Iris pigment epithelial cell (primary cell): ENCODE measurements around the gene FLNB.

ENCODE experiments used
- DNase-seq: peaks from one replicate; pipeline ENCODE4 v3.0.0-alpha.2; 2011; ENCODE audit warnings: low read depth

Gene FLNB, protein sequence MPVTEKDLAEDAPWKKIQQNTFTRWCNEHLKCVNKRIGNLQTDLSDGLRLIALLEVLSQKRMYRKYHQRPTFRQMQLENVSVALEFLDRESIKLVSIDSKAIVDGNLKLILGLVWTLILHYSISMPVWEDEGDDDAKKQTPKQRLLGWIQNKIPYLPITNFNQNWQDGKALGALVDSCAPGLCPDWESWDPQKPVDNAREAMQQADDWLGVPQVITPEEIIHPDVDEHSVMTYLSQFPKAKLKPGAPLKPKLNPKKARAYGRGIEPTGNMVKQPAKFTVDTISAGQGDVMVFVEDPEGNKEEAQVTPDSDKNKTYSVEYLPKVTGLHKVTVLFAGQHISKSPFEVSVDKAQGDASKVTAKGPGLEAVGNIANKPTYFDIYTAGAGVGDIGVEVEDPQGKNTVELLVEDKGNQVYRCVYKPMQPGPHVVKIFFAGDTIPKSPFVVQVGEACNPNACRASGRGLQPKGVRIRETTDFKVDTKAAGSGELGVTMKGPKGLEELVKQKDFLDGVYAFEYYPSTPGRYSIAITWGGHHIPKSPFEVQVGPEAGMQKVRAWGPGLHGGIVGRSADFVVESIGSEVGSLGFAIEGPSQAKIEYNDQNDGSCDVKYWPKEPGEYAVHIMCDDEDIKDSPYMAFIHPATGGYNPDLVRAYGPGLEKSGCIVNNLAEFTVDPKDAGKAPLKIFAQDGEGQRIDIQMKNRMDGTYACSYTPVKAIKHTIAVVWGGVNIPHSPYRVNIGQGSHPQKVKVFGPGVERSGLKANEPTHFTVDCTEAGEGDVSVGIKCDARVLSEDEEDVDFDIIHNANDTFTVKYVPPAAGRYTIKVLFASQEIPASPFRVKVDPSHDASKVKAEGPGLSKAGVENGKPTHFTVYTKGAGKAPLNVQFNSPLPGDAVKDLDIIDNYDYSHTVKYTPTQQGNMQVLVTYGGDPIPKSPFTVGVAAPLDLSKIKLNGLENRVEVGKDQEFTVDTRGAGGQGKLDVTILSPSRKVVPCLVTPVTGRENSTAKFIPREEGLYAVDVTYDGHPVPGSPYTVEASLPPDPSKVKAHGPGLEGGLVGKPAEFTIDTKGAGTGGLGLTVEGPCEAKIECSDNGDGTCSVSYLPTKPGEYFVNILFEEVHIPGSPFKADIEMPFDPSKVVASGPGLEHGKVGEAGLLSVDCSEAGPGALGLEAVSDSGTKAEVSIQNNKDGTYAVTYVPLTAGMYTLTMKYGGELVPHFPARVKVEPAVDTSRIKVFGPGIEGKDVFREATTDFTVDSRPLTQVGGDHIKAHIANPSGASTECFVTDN (N-terminal part only)

DNA sequence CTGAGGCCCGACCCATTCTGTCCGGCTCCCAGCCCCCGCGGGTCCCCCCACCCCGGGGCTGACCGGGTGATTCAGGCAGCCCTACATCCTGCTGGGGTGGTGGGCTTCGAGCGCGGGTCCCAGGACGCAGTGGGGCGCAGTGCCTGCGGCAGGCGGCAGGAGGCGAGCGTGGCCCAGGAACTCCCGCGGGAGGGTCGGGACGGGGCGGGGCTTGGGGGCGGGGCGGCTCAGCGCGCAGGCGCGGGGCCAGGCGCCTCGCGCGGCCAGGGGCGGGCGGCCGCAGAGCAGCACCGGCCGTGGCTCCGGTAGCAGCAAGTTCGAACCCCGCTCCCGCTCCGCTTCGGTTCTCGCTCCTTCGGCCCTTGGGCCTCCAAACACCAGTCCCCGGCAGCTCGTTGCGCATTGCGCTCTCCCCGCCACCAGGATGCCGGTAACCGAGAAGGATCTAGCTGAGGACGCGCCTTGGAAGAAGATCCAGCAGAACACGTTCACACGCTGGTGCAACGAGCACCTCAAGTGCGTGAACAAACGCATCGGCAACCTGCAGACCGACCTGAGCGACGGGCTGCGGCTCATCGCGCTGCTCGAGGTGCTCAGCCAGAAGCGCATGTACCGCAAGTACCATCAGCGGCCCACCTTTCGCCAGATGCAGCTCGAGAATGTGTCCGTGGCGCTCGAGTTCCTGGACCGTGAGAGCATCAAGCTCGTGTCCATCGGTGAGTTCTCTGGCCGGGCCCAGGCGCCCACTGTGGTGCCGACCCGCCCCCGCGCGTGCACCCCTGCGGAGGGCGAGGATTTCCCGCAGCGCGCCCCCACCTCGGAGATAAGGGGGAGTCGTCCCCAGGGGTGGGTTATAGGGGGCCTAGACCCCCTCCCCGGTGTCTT is at the start of gene FLNB:
TSS of gene FLNB (plus strand) at position 282 of the 885 bp plus-strand sequence. CDS start at position 425, 143 bp downstream.
- DNase-seq = peak; percentile 62

DNA sequence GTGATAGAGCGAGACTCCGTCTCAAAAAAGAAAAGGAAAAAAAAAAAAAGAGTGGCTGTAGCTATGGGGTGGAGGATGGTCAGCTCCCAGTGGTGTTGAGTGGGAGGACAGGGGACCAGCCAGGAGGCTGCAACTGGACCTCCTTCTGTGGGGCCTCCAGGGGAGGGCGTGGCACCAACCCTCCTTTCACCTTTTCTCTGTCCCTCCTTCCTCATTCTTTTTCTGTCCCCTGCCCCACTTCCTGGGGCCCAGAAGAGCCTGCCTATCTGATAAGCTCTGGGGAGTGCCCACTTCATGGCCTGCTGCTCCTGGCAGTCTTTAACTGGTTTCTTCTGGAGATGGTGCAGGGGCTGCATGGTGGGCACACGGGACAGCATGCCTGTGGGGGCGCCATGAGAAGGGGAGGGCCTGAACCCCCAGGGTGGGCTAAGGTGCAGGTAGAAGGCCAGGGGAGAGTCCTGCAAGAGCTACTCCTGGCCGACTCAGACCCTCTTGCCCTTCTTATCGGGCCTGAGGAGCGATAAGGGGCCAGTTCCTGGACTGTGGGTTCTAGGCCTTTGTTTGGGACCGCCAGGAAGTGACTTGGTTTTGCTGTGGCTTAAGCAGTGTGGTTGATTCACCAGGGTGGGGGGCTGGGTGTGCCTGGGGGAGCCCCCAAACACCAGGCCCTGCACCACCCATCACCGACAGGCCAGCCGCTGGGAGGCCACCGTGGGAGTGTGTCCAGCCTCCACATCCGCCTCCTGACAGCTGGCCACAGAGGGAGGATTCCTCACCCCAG is 49.4 kb upstream of the FLNB start:
- DNase-seq = no peak

DNA sequence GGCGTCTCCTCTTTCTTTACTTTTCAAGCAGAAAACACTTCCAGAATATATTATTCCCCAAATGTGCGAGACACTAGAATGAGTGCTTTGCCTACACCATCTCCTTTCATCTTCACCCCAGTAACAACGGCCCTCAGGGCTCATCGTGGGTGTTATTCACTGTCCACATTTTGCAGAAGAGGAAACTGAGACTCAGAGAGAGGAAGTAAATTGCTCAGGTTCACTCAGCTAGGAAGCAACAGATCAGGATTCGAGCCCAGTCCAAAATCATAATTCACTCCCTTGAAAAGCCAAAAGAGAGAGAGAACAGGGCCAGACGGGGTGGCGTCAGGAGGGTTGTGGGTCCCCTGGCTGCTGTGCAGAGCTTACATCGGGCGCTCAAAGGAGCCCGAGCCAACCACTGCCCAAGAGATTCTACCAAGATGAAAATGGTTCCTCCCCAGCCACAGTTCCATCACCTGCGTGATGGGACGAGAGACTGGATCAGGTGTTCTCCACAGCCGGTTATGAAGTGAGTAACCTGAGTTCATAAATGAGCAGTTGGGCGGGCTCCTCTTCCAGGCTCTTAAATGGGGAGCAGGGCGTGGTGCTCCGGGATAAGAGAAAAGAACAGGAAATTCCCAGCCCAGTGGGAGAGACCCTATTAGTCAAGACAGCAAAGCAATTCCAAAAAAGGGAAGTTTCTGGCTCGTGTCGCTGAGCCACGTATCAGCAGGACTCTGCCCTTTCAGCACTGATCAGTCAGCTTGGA is 48.6 kb upstream of the FLNB start:
- no peak for DNase-seq

DNA sequence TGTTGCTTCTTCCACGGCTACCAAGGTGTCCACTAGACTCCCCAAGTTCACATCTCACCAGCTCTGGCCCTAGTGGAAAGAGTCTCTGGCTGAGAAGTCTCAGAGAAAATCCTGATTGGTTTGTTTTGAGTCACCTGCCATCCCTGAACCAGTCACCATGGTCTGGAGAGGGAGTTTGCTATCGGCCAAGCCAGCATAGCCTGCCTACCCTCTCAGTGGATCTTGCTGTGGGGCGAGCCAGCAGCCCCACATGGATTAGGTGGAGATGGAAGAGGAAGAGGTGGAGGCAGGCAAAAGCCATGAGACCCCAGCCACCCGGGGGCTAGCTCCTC is 48.1 kb upstream of the FLNB start:
- peak; percentile 50 for DNase-seq

DNA sequence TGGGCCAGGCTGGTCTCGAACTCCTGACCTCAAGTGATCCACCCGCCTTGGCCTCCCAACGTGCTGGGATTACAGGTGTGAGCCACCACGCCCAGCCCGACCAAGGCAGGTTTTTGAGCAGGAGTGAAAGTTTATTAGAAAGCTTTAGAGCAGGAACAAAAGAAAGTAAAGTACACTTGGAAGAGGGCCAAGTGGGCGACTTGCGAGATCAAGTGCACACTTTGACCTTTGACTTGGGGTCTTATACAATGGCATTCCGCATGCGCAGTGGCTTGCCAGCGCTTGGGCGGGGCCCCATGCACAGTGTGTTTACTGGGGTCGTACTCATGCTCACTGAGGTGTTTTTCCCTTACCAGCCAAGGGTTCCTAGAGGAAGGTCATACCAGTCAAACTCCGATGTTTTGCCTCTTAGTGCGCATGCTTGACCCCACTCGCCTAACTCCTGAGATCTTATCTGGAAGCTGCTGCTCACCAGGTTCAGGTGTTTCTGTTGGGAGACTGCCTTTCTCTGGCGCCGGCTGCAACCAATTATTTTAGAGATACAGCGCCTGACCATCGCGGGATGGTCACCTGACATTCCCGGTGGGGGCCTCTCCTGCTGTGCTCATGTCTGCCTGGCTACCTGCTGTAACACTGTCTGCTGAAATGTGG is 46.9 kb upstream of the FLNB start:
- DNase-seq = no peak

DNA sequence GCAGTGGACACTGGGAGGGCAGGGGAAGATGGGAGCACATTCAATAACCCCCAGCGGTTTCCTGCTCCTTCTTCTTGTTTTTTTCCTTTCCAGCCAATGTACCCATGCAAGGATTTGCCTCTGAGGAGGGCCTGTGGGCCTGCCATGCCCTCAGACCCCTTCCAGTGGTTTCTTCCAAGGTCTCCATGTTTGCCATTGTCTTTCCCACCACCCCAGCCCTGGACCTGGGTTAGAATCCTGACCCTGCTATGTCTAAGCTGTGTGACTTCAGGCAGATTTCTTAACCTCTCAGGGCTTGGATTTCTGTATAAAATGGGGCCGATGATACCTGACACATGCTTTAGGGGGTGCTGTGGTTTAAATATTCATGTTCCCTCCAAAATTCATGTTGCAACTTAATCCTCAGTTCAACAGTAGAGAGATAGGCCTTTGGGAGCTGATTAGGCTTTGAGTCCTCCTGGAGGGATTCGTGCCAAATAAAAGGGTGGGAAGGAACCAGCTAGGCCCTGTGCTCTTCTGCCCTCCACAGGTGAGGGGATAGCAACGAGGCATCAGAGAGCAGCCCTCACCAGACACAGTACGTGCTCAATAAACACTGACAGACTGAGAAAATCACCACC is 46.3 kb upstream of the FLNB start:
- peak; percentile 62 for DNase-seq

DNA sequence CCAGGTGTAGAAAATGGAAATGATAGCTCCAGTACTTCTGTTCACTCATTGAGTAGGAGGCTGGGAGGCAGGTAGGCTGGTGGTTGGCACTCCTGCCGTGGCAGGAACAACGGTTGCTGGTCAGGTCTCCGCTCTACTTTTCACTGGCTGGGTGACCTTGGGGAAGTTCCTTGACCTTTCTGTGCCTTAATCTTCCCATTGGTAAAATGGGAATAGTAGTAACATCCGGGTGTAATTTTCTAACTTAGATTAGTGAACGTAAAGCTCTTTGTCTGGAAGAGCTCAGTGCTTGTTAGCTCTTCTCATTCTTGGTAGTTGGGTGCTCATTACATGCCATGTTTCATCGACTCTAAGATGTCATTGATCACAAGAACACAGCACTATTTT is 45.8 kb upstream of the FLNB start:
- DNase-seq = no peak

DNA sequence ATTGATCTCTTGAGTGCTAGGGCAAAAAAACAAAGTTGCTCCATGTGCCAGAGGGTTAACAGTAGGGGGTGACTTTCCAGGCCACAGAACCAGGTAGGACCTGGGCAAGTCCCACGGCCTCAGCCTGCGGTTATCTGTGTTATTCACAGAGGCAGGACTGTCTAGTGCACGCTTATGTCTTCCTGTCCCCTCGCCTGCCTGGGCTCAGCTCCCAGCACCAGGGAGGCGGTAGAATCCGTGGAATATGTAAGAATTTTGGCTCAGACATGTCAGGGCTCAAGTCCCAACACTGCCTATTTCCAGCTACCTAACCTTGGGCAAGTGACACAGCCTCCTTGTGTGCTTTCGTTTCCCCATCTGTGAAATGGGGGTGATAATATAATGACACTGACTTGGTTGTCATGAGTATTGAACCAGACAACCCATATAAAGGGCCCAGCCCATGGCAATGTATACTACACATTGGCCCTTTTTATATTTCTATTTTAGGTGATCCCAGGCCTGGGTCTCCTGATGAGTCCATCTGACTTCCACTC is 44.3 kb upstream of the FLNB start:
- DNase-seq = no peak

DNA sequence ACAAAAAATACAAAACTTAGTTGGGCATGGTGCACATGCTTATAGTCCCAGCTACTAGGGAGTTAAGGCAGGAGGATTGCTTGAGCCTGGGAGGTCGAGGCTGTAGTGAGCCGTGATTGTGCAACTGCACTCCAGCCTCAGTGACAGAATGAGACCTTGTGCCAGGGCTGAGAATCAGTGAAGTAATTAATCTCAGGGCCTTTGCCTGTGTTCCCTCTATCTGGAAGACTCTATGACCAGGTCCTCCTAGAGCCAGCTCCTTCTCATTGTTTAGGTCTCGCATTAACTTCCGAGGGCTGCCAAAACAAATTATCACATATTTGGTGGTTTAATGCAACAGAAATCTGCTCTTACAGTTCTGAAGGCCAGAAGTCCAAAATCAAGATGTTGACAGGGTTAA is 41.4 kb upstream of the FLNB start:
- peak; percentile 61 for DNase-seq

DNA sequence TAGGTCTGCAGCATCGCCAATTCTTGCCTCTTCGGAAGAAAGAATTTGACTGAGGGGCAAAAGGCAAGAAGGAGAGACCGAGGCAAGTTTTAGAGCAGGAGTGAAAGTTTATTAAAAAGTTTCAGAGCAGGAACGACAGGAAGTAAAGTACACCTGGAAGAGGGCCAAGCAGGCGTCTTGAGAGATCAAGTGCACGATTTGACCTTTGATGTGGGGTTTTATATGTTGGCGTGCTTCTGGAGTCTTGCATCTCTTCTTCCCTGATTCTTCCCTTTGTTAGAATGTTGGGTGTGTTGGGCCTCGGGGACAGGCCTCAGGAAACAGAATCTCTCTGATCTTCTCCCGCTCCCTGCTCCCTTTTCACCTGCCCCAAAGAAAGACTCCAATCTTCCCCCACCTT is 40.6 kb upstream of the FLNB start:
- no peak for DNase-seq

DNA sequence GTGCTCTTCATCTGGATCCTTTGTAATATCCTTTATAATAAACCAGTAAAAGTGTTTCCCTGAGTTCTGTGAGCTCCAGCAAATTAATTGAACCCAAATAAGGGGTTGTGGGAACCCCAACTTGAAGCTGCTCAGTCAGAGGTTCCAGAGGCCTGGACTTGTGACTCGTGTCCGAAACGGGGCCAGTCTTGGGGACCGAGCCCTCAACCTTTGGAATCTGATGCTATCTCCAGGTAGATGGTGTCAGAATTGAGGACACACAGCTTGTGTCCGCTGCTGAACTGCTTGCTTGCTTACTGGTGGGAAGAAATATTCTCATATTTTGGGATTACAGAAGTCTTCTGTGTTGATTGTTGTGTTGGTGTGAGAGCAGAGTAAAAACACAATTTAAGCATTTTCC is 39.7 kb upstream of the FLNB start:
- no peak for DNase-seq

DNA sequence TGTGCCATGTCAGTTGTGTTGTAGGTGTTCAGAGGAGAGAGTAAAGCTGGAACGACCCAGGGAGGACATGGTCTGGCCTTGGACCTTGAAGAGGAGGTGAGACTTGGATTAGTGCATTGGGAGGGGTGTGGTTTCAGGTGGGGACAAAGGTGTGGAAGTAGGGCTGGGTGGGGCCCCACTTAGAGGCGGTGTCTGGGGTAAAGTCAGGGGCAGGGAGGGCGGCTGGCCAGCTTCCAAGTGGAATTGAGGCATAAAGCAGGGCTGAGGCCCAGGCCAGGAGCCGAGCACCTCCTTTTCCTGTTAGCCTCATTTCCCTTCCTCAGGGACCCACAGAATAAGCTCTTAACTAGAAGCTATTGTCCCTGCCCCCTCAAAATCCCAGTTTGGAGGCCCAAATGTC is 36.2 kb upstream of the FLNB start:
- DNase-seq = no peak

DNA sequence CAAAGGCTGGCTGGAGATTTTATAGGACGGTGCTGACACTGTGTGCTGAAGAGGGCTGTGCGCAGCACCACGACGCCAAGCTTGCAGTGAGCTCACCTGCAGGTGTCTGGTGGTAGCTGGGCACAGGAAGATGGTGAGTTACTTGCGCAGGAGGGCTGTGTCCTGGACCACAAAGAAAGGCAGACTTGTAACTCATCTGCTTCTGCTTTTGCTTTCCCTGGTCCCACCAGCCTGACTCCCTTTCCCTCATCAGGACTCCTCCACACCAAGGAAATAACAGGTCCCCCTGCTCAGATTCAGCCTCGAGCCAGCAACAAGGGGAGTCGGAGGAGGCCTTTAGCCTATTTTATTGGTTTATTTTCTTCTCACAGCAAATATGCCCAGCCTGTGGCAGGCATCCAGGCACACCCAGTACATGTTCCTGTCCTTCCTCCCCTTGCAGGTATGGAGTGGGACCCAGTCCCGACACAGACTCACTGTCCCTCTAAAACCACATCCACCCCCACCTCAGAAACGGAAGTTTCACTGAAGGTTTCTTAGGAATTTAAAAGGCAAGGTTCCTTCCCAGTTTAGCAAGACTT is 35.6 kb upstream of the FLNB start:
- DNase-seq = no peak

DNA sequence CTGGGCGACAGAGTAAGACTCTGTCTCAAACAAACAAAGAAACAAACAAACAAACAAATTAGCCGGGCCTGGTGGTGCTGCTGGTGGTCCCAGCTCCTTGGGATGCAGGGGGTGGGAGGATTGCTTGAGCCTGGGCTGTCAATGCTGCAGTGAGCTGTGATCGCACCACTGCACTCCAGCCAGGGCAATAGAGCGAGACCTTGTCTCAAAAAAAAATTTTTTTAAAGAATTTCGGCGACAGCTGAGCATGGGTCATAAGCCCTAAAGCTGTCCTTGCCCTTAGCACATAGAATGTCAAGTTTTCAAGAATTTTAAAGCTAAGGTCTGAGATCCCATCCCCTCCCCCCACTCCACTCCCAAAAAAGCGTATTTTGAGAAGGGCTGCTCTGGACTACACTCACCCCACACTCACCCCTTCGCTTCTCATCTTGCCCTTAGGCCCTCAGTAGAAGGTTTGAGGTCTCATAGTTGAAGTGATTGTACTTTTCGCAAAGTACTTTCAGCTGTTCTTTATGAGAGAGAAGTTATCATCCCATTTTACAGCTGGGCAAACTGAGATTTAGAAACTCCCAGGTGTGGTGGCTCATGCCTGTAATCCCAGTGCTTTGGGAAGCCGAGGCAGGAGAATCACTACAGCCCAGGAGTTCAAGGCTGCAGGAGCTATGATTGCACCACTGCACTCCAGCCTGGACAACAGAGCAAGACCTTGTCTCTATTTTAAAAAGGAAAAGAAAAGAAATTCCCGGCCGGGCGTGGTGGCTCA is 34.3 kb upstream of the FLNB start:
- DNase-seq = no peak

DNA sequence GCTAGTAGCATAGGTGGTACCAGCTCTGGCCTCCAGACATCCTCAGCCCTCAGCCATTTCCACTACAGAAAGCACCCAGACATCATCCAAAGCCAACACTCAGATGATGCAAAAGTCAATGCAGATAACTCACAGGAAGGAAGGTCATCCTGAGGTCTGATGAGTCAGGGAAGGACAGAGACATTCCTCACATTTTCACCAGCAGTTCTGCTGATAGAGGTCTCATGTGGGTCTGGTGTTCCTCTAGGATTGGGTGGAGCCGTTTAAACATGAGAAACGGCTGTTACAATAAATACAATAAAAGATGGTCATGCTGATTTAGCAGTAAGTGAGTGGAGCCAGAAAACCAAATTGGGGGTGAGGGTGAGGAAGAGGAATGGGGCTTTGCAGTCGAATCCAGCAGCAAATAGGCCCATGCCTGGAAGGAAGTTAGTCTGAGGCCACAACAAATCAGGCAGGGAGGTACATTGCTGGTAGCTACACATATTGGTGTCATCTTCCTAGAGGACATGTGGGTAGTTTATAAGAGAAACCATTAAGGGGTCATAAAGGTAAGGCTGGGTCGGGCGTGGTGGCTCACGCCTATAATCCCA is 33.3 kb upstream of the FLNB start:
- peak; percentile 94 for DNase-seq

DNA sequence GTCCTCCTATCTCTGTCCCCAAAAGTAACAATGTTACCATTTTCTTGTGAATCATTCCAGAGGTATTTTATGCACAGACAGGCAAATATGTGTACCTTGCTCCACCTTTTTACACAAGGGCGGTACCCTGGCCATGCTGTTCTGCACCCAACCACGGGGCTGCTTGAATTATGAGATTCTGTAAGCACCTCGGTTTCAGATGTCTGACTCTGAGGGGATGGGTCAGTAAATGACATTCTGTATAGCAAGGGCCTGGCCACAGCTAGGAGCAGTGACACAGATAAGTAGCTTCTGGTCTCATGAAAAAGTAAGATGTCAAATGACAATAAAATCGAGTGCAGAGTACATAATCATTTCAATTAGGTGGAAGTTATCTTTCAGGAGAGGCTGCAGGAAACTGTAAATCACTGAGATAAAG is 30.4 kb upstream of the FLNB start:
- no peak for DNase-seq

DNA sequence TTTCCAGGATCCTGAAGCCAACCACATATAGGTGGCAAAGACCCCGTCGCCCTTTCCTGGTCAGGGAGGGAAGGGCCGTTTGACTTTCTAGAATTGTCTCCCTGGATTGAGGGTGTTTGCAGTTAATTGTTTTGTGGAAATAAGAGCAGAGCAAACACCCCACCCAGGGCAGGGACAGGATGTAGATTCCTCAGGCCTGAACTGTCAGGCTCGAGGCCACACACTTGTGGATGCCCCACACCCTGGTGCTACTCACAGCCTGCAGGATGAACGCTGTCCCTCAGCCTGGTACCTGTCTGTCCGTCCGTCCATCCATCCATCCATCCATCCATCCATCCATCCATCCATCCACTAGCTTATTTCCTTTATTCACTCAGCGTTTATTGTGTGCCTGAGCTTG is 29.9 kb upstream of the FLNB start:
- no peak for DNase-seq
